Hippocampal formation (tissue), 2 donors: ENCODE measurements around the gene FGD2.
"Not testable (repeated sequence)": the region's sequence is repeated elsewhere in the genome, so short reads cannot be mapped to it uniquely, and the experiment has no call there.

Experiments
- DNase-seq, 2 donors: peaks; one replicate each; lab custom pipeline; 2025; lab: John Stamatoyannopoulos, UW

Gene FGD2

GRCh38 chr6:37058984-37059343, 53.5 kb downstream of the FGD2 start:
- not testable (repeated sequence) for DNase-seq

GRCh38 chr6:37059344-37060194, 54.1 kb downstream of the FGD2 start:
- peak; percentile 12 to 34 for DNase-seq

- no peak for DNase-seq
Observed at GRCh38 chr6:37060195-37060559, 54.7 kb downstream of the FGD2 start.

- peak; percentile 19 to 60 for DNase-seq
Observed at GRCh38 chr6:37061157-37061804, 55.8 kb downstream of the FGD2 start.

- DNase-seq, result no peak
Observed at GRCh38 chr6:37062424-37062823, 57.0 kb downstream of the FGD2 start.

GRCh38 chr6:37068356-37069270, 63.2 kb downstream of the FGD2 start:
- DNase-seq, result no peak

GRCh38 chr6:37069639-37070038, 64.2 kb downstream of the FGD2 start:
- no peak for DNase-seq

- DNase-seq, result no peak
Observed at GRCh38 chr6:37072526-37072925, 67.1 kb downstream of the FGD2 start.

- no peak for DNase-seq
Observed at GRCh38 chr6:37074053-37074827, 68.8 kb downstream of the FGD2 start.

- DNase-seq, result no peak
Observed at GRCh38 chr6:37077191-37077904, 71.9 kb downstream of the FGD2 start.

- no peak for DNase-seq
Observed at GRCh38 chr6:37077905-37078296, 72.4 kb downstream of the FGD2 start.
